SK-N-MC (cell line): Measurements from ENCODE around the gene MAGEA10.

Experiments used
- EZH2 ChIP-seq: fragments of 200-600 bp; sonication (generic); IDR thresholded peaks from one replicate; pipeline ENCODE4 v1.6.1; 2017; ENCODE audit warnings: antibody characterized with exemption
- FOXP2 ChIP-seq: optimal IDR thresholded peaks from 2 replicates; pipeline ENCODE3; 2011; ENCODE audit warnings: mild to moderate bottlenecking, moderate library complexity; ENCODE audit not compliant: insufficient read depth; ENCODE audit errors: extremely low read length, control extremely low read depth

DNA sequence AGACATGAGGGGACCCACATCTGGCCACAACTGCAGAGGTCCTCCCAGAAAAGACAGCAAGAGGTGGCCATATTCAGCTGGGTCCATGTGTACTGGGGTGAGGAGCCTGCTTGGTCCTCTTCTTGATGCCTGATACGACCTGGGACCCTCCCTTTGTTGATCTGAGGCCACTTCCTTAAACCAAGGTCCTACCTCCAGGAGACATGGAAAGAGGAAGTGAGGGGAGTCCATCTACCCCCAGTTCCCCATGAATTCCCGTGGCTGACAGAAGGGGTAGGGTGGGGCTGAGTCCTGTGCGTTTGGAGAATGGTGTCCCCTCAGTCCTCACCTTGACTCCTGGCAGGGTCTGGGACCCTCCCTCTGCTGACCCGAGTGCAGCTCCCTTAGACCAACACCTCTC, 2.1 kb downstream of the MAGEA10 start:
- TF ChIP-seq EZH2 (no peak), FOXP2 (no peak)
